GM19351 (cell line): ENCODE data around the gene PEX10.

ENCODE experiments used
- ATAC-seq: cut with Tn5 transposase; IDR thresholded peaks from one replicate; pipeline ENCODE4 v1.9.1; 2021; ENCODE audit warnings: mild to moderate bottlenecking, moderate library complexity; ENCODE audit not compliant: unreplicated experiment

Gene PEX10

DNA sequence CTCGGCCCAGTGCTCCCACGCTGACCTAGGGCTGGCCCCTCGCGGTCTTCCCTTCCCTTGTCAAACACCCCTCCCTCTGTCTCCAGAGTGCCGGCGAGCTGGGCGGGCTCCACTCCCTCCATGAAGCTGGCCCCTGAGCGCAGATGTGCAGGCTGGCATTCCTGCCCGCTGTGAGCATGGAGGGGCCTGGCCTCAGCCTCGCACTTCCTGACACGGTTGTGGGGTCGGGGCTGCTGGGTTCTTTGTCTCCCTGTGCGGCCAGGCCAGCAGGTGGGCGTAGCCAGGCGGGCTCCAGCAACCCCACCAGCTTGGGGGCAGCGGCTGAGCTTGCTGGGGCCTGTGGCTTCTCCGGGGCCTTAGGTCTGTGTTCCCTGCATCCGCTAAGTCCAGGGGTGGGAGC is 14.2 kb upstream of the PEX10 start:
- no peak for ATAC-seq

- no peak for ATAC-seq
Observed at GRCh38 chr1:2425892-2426291, 13.5 kb upstream of the PEX10 start.

GRCh38 chr1:2422523-2422922 is 10.2 kb upstream of the PEX10 start:
- ATAC-seq: no peak

GRCh38 chr1:2419416-2419815 is 7.1 kb upstream of the PEX10 start:
- ATAC-seq: no peak

DNA sequence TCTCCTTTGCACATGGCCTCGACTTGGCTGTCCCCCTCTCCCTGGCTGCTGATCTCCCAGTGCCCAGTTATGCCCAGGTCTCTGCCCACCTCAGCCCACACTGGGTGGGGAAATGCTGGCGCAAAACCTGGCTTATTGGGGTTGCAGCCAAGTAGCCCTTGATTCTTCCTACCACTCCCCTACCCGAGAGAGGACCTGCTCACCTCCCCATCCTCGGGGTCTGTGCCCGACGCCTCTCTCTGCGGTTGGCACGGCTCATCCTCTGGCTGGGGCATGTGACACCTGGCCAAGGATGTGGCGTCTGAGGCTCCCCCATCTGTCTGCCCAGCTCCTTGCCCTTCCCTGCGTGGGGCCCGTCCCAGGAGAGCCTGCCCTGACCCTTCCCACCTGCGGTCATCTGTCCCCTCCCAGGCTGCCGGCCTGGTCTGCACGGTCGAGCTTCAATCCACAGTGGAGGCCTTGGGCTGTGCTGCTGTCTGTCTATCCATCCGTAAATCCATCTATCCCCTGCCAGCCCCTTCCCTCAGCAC is 6.5 kb upstream of the PEX10 start:
- no peak for ATAC-seq

GRCh38 chr1:2417833-2418225 is 5.5 kb upstream of the PEX10 start:
- ATAC-seq: no peak

DNA sequence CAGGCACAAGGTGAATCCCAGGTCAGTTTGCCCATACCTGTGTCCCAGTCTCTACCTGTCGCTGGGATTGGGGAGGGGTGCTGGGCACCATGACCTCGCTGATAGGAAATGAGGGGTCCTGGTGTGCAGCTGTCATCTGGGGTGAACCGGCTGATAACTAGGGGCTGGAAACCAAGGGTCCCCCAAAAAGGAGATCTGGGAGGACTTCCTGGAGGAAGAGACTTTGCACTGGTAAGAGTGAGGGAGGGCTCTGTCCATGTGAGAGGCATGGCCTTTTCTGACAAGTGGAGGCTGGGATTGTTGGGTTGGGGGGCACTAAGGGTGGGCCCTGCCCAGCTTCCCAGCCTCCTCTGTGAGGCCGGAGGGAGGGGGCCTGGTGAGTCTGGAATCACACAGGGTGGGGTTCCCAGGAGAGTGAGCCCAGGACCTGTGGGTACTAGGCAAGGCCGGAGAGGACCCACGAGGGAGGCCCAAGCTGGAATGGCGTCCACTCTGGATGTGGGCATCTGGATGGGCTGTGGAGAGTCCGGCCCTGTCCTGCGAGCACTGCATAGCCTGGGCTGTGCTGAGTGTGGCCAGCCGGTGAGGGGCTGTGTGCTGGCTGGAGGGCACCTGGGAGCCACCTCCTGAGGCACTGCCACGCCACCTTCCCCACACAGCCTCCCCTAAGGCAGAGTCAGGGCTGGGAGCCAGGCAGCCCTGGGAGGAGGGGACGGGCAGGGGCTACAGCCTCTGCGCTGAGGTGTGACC is 4.9 kb upstream of the PEX10 start:
- no peak for ATAC-seq

- ATAC-seq: no peak
Observed at GRCh38 chr1:2416403-2416802, 4.0 kb upstream of the PEX10 start.

- ATAC-seq: no peak
Observed at GRCh38 chr1:2415801-2416208, 3.4 kb upstream of the PEX10 start.

- no peak for ATAC-seq
Observed at GRCh38 chr1:2415337-2415736, 3.0 kb upstream of the PEX10 start.

DNA sequence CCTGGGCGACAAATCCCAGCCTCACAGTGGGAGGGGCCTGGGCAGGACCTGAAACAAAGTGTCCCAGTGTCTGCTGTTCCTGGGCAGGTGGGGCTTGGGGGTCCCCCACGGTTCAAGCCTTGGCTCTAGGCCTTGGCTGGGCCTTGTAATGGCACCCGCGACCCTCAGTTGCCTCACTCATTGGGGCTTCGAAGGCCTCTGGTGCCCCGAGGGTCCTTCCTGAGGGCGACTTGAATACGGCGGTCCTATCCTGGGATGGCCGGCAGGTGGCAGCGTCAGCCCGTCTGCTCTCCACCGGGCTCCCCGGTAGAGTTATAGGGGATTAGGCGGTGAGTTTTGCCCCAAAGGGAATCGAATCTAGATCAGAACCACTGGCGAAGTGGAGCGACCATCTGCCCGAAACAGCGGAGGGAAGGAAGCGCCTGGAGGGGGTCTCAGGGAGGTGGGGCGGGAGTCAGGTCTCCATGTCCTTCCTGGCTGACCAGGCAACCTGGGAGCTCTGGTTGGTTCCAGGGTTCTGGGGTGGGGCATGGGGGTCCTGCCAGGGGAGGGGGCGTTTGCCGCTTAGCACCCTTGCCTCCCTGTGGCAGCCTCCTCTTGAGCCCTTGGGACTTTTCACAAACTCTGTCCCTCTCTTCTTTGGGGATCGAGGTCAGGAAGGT is 2.1 kb upstream of the PEX10 start:
- no peak for ATAC-seq

DNA sequence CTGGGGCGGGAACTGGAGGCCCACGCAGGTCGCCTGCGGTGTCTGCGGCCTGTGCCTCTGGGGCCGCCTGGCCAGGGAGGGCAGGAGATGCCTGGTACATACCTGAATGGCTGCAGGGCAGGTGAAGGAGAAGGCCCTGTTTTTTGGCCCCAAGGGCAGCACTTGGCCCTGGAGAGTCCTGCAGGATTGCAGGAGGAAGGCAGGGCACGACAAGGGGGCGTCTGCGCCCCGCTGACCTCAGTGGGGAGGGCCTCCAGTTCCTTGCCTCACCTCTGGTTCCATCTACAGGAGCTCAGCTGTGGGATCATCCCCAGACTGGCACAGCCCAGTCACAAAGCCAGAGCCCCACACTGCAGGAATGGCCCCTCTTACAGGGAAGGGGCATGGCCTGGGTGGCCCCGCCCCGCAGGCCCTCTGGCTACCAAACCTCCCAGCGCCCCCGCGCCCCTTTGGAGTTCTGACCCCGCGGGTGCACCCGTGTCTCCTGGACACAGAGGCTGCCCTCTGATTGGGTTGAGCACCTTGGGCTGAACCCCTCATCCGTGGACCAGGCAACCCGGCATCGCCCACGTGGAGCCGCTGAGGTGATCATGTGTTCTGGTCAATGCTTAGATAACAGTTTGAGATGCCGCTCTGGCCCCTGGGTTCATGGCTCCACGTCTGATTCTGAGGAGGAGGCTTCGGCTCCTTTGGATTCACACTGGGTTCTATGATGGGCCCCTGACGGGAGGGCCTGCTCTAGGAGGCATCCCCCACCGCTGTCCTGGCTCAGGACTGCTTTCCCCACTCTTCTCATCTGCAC is 1.3 kb upstream of the PEX10 start:
- ATAC-seq: no peak

- peak; percentile 25 for ATAC-seq
Observed at GRCh38 chr1:2412773-2413494, 570 bp upstream of the PEX10 start.

- ATAC-seq: peak; percentile 24
Observed at GRCh38 chr1:2411801-2412394, 466 bp downstream of the PEX10 start.

DNA sequence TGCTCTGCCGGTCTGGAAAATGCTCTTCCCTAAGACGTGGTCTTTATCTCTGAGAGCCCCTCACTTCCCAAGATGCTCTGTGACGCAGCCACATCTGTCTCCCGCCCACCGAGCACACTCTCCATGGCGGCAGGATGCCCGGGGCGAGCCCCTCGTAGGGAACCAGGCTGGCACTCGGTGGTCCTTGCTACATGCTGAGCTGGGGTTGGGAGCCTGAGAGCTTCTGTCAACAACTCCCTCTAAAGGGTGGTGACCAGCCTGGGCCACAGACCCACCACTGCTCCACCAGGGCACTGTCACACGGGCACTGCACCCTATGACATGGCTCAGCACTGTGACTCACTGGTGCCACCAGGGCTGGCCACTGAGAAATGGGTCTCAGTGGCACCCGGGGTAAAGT is 2.6 kb downstream of the PEX10 start:
- no peak for ATAC-seq

DNA sequence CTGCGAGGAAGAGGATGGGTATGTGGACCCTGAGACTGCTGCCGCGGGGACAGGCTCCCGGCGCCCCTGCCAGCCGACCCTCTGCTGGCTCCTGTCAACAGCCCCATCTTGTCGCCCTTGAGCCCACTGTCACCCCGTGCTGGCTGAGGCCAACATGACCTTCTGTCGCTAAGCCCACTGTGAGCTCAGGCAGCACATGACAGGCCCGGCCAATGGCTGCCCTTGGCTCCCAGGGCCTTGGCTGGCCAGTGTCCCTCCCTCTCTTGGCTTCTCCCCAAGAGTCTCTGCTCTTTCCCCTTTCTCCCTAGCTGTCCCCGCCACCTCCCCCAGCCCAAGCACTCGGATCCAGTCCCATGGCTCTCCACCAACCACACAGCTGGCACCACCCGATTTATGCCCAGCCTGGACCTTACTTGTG is 3.5 kb downstream of the PEX10 start:
- ATAC-seq: no peak

DNA sequence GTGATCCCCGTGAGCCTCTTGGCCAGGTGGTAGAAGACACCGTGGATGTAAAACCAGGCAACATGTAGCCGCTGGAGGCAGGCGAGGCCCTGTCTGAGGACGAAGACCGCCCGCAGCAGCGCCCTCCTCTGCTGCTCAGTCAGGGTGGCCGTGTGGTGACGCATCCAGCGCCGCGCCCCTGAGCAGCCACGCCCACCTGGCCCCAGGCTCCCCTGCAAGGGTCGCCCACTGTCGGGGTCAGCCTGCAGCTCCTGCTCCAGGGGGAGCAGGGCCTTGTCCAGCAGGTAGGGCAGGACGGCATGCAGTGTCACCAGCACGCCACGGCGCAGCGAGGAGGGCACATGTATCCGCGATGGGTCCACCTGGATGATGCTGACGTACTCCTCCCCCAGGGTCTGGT is 3.9 kb downstream of the PEX10 start:
- ATAC-seq: no peak

GRCh38 chr1:2407991-2408275 is 4.4 kb downstream of the PEX10 start:
- no peak for ATAC-seq

GRCh38 chr1:2407166-2407990 is 5.0 kb downstream of the PEX10 start:
- no peak for ATAC-seq

DNA sequence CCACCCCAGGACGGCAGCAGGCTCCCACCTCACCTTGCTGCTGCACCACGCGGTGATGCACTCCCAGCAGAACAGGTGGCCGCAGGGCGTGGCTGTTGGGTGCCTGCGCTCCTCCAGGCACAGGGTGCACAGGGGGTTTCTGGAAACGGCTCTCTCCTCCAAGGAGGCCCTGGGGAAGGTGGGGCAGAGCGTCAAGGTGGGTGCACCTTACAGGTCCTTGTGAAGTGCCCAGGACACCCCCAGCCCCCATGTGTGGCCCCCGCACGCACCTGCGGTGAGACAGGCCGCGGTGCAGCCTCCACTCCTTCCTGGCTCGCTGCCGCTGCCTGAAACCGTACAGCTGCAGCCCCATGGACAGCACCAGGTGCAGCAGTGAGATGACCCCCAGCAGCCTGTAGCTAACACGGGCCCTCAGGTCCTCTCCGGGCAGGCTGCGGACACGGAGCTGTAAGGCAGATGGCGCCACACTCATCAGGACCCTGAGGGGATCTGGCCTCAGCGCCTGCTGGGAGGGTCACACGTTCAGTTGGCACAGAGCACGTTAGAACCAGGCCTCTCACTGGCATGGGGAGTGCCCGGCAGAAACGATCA is 5.8 kb downstream of the PEX10 start:
- no peak for ATAC-seq
